GM23248 (cell line): Measurements from ENCODE around the gene SCAF4. TPM values are rescaled to one million over a fixed set of nuclear protein-coding genes. Genes with fewer than 3 reads are reported as not detected.

Experiments used
- DNase-seq: peaks from one replicate; pipeline ENCODE4 v3.0.0-alpha.2; 2015
- H2AFZ ChIP-seq: fragments of 200-600 bp; sonication (generic); 2 replicates; pipeline ENCODE4 v1.6.1; 2016; ENCODE audit warnings: antibody characterized with exemption
- H3F3A ChIP-seq: fragments of 200-600 bp; sonication (generic); 2 replicates; pipeline ENCODE4 v1.6.1; 2016; ENCODE audit warnings: mild to moderate bottlenecking, antibody characterized with exemption, mixed run types; ENCODE audit not compliant: insufficient read depth
- H3K27ac ChIP-seq: fragments of 200-600 bp; sonication (generic); 2 replicates; pipeline ENCODE4 v1.5.1; 2016; ENCODE audit warnings: mild to moderate bottlenecking
- H3K27me3 ChIP-seq: fragments of 200-600 bp; sonication (generic); replicated peaks from 2 replicates; pipeline ENCODE4 v1.6.1; 2016; ENCODE audit warnings: mild to moderate bottlenecking; ENCODE audit not compliant: insufficient read depth
- H3K36me3 ChIP-seq: fragments of 200-600 bp; sonication (generic); 2 replicates; pipeline ENCODE4 v1.6.1; 2016; ENCODE audit warnings: low read depth, mild to moderate bottlenecking
- H3K4me1 ChIP-seq: fragments of 200-600 bp; sonication (generic); 2 replicates; pipeline ENCODE4 v1.6.1; 2016; ENCODE audit warnings: mild to moderate bottlenecking; ENCODE audit not compliant: insufficient read depth
- H3K4me2 ChIP-seq: fragments of 200-600 bp; sonication (generic); one replicate; pipeline ENCODE4 v1.6.1; 2016; ENCODE audit warnings: mild to moderate bottlenecking; ENCODE audit not compliant: unreplicated experiment
- H3K4me3 ChIP-seq: fragments of 200-600 bp; sonication (generic); 2 replicates; pipeline ENCODE4 v1.5.1; 2016; ENCODE audit warnings: mild to moderate bottlenecking
- H3K79me2 ChIP-seq: fragments of 200-600 bp; sonication (generic); 2 replicates; pipeline ENCODE4 v1.6.1; 2016; ENCODE audit warnings: mild to moderate bottlenecking; ENCODE audit not compliant: insufficient read depth
- H3K9ac ChIP-seq: fragments of 200-600 bp; sonication (generic); 2 replicates; pipeline ENCODE4 v1.6.1; 2016; ENCODE audit warnings: mild to moderate bottlenecking
- H3K9me2 ChIP-seq: fragments of 200-600 bp; sonication (generic); 2 replicates; pipeline ENCODE4 v1.6.1; 2016; ENCODE audit warnings: mixed run types, mild to moderate bottlenecking, moderate library complexity; ENCODE audit not compliant: insufficient read depth
- H3K9me3 ChIP-seq: fragments of 200-600 bp; sonication (generic); one replicate; pipeline ENCODE4 v1.6.1; 2017; ENCODE audit warnings: low read depth
- H4K20me1 ChIP-seq: fragments of 200-600 bp; sonication (generic); 2 replicates; pipeline ENCODE4 v1.6.0; 2016; ENCODE audit not compliant: insufficient read depth
- EZH2 ChIP-seq: fragments of 200-600 bp; sonication (generic); IDR thresholded peaks from 2 replicates; pipeline ENCODE4 v1.6.1; 2018; ENCODE audit warnings: antibody characterized with exemption, mild to moderate bottlenecking; ENCODE audit not compliant: insufficient read depth, poor library complexity, severe bottlenecking
- EZH2phosphoT487 ChIP-seq: fragments of 200-600 bp; sonication (generic); IDR thresholded peaks from 2 replicates; pipeline ENCODE4 v1.6.1; 2018; ENCODE audit warnings: antibody characterized with exemption, moderate library complexity, mild to moderate bottlenecking, low read depth; ENCODE audit not compliant: insufficient read depth
- WGBS, 2 experiments: methylation state at CpG; one replicate each; pipeline ENCODE4 v1.1.6; 2015 to 2017; ENCODE audit warnings: low lambda C conversion rate in 2 of 2, low coverage in 1 of 2; ENCODE audit errors: missing lambda C conversion rate in 2 of 2; 5-methylcytosine and 5-hydroxymethylcytosine counted together
- in situ Hi-C: fragments of 300-500 bp; cut with MboI; formaldehyde crosslinking; loops from 2 replicates; pipeline ENCODE4 v1.15.0; 2020
- polyA plus RNA-seq: library from polyadenylated mRNA; unstranded; fragments of >200 nt; fragmentation: Nextera tagmentation; extraction: Ambion mirVana; gene quantifications from 2 replicates; pipeline ENCODE4 v1.2.1, GENCODE V29; 2016
- total RNA-seq: library from RNA; depleted of rRNA; stranded (reverse); fragments of >200 nt; shearing (Covaris generic); gene quantifications from 2 replicates; pipeline ENCODE4 v1.2.3, GENCODE V29; 2014

The SCAF4 gene
- total and polyA plus RNA-seq, 2 experiments from 2014 or later, result 3.2 to 19.4 TPM

DNA sequence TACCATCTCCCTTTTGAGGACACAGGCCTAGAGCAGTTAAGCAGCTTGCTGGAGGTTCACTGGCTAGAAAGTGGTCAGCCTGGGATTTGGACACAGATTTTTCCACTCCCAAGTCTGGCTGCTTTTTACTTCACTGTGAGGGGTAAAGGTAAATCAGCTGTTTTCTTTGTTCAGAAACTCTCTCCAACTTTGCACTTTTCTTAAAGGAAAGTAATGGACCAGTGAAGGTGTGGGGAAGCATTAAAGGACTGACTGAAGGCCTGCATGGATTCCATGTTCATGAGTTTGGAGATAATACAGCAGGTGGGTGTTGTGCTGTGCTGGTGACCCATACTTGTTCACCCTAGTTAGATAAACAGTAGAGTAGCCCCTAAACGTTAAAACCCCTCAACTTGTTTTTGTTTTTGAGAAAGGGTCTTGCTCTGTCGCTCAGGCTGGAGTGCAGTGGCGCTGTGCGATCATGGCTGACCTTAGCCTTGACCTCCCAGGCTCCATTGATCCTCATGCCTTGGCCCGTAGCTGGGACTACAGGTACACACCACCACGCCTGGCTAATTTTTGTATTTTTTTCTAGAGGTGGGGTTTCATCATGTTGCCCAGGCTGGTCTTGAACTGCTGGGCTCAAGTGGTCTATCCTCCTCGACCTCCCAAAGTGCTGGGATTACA, 68.2 kb downstream of the SCAF4 start:
- Histone ChIP-seq H3K9me3 (no peaks in the 10 kb centered on the region), H3K27ac (no peak overlapping the region), H4K20me1 (no peaks in the 10 kb centered on the region; the same call in 1 of the 2 replicates), H3K4me1 (peaks cover 9% of the 10 kb centered on the region), H3K79me2 (peaks cover 79% of the 10 kb centered on the region), H3K4me3 (no peak overlapping the region), H3K9me2 (no peaks in the 10 kb centered on the region), H3K4me2 (no peak overlapping the region), H3K36me3 (peaks cover 25% of the 10 kb centered on the region), H3K9ac (no peak overlapping the region), H2AFZ (no peak overlapping the region), H3F3A (peaks cover 22% of the 10 kb centered on the region), H3K27me3 (no peaks in the 10 kb centered on the region)
- 97 to 98% methylated on average over 7 of the region's 7 CpGs for WGBS, 2 experiments
- in situ Hi-C loops, result no loop called here
- TF ChIP-seq EZH2phosphoT487, result no peak
- no peak for TF ChIP-seq EZH2
- no peak for DNase-seq

- WGBS, 2 experiments, result 1 to 3% methylated on average over 8 of the region's 8 CpGs
- peaks cover 9% of the 10 kb centered on the region for H3K4me1 ChIP-seq
- H3F3A ChIP-seq, result no peaks in the 10 kb centered on the region
- DNase-seq, result peak; percentile 47
- H3K9me2 ChIP-seq, result no peaks in the 10 kb centered on the region
- H3K27ac ChIP-seq, result peak overlapping the region; percentile 89
- in situ Hi-C loops, result no loop called here
- H3K9ac ChIP-seq, result peak overlapping the region; percentile 96
- H2AFZ ChIP-seq, result peak overlapping the region; percentile 78
- H4K20me1 ChIP-seq, result no peaks in the 10 kb centered on the region; the same call in 1 of the 2 replicates
- H3K36me3 ChIP-seq, result no peaks in the 10 kb centered on the region; the same call in 1 of the 2 replicates
- H3K27me3 ChIP-seq, result no peaks in the 10 kb centered on the region
- peaks cover 56% of the 10 kb centered on the region for H3K79me2 ChIP-seq
- peak overlapping the region; percentile 91 for H3K4me2 ChIP-seq
- H3K4me3 ChIP-seq, result peak overlapping the region; percentile 100
- TF ChIP-seq EZH2phosphoT487 (no peak), EZH2 (no peak)
- no peaks in the 10 kb centered on the region for H3K9me3 ChIP-seq
These were observed 71.3 kb downstream of the SCAF4 start for GRCh38 chr21:31660591-31660990.

DNA sequence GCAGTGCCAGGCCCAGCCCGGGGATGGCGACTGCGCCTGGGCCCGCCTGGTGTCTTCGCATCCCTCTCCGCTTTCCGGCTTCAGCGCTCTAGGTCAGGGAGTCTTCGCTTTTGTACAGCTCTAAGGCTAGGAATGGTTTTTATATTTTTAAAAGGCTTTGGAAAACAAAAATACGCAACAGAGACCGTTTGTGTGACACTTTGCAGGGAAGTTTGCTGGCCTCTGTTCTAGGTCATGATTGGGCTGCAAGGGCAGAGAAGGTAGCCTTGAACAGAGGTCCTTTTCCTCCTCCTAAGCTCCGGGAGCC, 71.7 kb downstream of the SCAF4 start:
- no peaks in the 10 kb centered on the region for H3K9me3 ChIP-seq
- H3K4me1 ChIP-seq, result peaks cover 5% of the 10 kb centered on the region
- peak overlapping the region; percentile 78 for H2AFZ ChIP-seq
- no peaks in the 10 kb centered on the region; the same call in 1 of the 2 replicates for H3K36me3 ChIP-seq
- H3K79me2 ChIP-seq, result peaks cover 52% of the 10 kb centered on the region
- peak overlapping the region; percentile 91 for H3K4me2 ChIP-seq
- H3K4me3 ChIP-seq, result peak overlapping the region; percentile 100
- H3K9ac ChIP-seq, result peak overlapping the region; percentile 96
- TF ChIP-seq EZH2, result no peak
- H4K20me1 ChIP-seq, result no peaks in the 10 kb centered on the region; the same call in 1 of the 2 replicates
- H3K9me2 ChIP-seq, result no peaks in the 10 kb centered on the region
- peak overlapping the region; percentile 89 for H3K27ac ChIP-seq
- DNase-seq, result no peak
- H3F3A ChIP-seq, result no peaks in the 10 kb centered on the region
- 1 to 3% methylated on average over 12 of the region's 12 CpGs for WGBS, 2 experiments
- in situ Hi-C loops, result no loop called here
- no peaks in the 10 kb centered on the region for H3K27me3 ChIP-seq

DNA sequence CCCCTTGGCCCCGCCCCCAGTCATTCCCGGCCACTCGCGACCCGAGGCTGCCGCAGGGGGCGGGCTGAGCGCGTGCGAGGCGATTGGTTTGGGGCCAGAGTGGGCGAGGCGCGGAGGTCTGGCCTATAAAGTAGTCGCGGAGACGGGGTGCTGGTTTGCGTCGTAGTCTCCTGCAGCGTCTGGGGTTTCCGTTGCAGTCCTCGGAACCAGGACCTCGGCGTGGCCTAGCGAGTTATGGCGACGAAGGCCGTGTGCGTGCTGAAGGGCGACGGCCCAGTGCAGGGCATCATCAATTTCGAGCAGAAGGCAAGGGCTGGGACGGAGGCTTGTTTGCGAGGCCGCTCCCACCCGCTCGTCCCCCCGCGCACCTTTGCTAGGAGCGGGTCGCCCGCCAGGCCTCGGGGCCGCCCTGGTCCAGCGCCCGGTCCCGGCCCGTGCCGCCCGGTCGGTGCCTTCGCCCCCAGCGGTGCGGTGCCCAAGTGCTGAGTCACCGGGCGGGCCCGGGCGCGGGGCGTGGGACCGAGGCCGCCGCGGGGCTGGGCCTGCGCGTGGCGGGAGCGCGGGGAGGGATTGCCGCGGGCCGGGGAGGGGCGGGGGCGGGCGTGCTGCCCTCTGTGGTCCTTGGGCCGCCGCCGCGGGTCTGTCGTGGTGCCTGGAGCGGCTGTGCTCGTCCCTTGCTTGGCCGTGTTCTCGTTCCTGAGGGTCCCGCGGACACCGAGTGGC, 72.2 kb downstream of the SCAF4 start, which contains the start of gene SOD1:
TSS of gene SOD1 (plus strand) at position 158 of the 723 bp plus-strand sequence. CDS start at position 235, 77 bp downstream.
- in situ Hi-C loops, result no loop called here
- Histone ChIP-seq H3K27me3 (no peaks in the 10 kb centered on the region), H4K20me1 (no peaks in the 10 kb centered on the region; the same call in 1 of the 2 replicates), H3K9me3 (no peaks in the 10 kb centered on the region), H3K4me1 (peaks cover 5% of the 10 kb centered on the region; the same call in 1 of the 2 replicates), H3K4me3 (peak within 1 kb of the TSS; percentile 100), H3K9me2 (no peaks in the 10 kb centered on the region), H3K27ac (peak within 1 kb of the TSS; percentile 89), H3F3A (no peaks in the 10 kb centered on the region), H2AFZ (peak within 1 kb of the TSS; percentile 87), H3K9ac (peak within 1 kb of the TSS; percentile 96), H3K36me3 (no peaks in the 10 kb centered on the region; the same call in 1 of the 2 replicates), H3K79me2 (peaks cover 47% of the 10 kb centered on the region), H3K4me2 (peak within 1 kb of the TSS; percentile 91)
- WGBS, 2 experiments, result 1% methylated on average over 44 to 69 of the region's 87 CpGs
- peak; percentile 97 for DNase-seq
- TF ChIP-seq EZH2phosphoT487 (no peak), EZH2 (no peak)
